Measurements from ENCODE around the gene RAD51B.

The RAD51B gene

GRCh38 chr14:68708343-68708742 lies 888.8 kb downstream of the RAD51B start:
- DNase-seq (ENCODE audit: low read depth in 2 of 2), result no peak
- TF ChIP-seq CTCF (IDR thresholded peaks at IDR 0.05; ENCODE audit: low read depth, low read length), result no peak
- no peak overlapping the region for H3K4me3 ChIP-seq (replicated peaks in 1 of 2; ENCODE audit: low read depth in 2 of 2, low read length in 2 of 2)

GRCh38 chr14:68709007-68709406 lies 889.4 kb downstream of the RAD51B start:
- TF ChIP-seq CTCF (IDR thresholded peaks at IDR 0.05; ENCODE audit: low read depth, low read length), result no peak
- H3K4me3 ChIP-seq (replicated peaks in 1 of 2; ENCODE audit: low read depth in 2 of 2, low read length in 2 of 2), result no peak overlapping the region
- no peak for DNase-seq (ENCODE audit: low read depth in 2 of 2)

GRCh38 chr14:68710776-68711175 lies 891.2 kb downstream of the RAD51B start:
- DNase-seq (ENCODE audit: low read depth in 2 of 2), result no peak
- TF ChIP-seq CTCF (IDR thresholded peaks at IDR 0.05; ENCODE audit: low read depth, low read length), result no peak
- no peak overlapping the region for H3K4me3 ChIP-seq (replicated peaks in 1 of 2; ENCODE audit: low read depth in 2 of 2, low read length in 2 of 2)

GRCh38 chr14:68711561-68712309 lies 892.2 kb downstream of the RAD51B start:
- no peak for TF ChIP-seq CTCF (IDR thresholded peaks at IDR 0.05; ENCODE audit: low read depth, low read length)
- DNase-seq (ENCODE audit: low read depth in 2 of 2), result no peak
- no peak overlapping the region for H3K4me3 ChIP-seq (replicated peaks in 1 of 2; ENCODE audit: low read depth in 2 of 2, low read length in 2 of 2)

GRCh38 chr14:68712703-68713370 lies 893.3 kb downstream of the RAD51B start:
- no peak for DNase-seq (ENCODE audit: low read depth in 2 of 2)
- TF ChIP-seq CTCF (IDR thresholded peaks at IDR 0.05; ENCODE audit: low read depth, low read length), result no peak
- H3K4me3 ChIP-seq (replicated peaks in 1 of 2; ENCODE audit: low read depth in 2 of 2, low read length in 2 of 2), result no peak overlapping the region

- no peak for DNase-seq (ENCODE audit: low read depth in 2 of 2)
- no peak overlapping the region for H3K4me3 ChIP-seq (replicated peaks in 1 of 2; ENCODE audit: low read depth in 2 of 2, low read length in 2 of 2)
- TF ChIP-seq CTCF (IDR thresholded peaks at IDR 0.05; ENCODE audit: low read depth, low read length), result no peak
Measured at GRCh38 chr14:68713782-68714181, 894.2 kb downstream of the RAD51B start.

Data from cardiac fibroblast (primary cell).